ENCODE data around the gene SLC46A1.

The SLC46A1 gene

DNA sequence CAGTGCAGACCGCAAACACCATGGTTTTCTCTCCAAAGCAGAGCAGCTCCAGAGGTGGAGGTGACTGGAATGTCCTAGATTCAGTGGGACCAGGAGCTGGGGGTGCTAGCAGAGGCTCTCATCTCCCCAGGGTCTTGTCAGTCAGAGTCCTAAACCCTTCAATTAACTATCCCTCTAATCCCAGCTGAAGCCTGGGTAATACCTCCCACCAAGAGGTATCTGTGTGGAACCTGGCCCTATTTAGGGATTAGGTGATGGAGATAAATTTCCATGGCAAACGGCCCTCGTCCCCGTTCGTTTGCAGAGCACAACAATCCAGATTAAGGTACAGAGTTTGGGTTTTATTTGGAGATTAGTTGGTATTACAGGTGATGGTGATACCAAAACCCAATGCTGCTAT, 42.8 kb downstream of the SLC46A1 start:
- Histone ChIP-seq H3K27me3 (replicated peaks; ENCODE audit: control insufficient read depth, insufficient read depth, low read length, poor library complexity, severe bottlenecking) (no peaks in the 10 kb centered on the region), H3K27ac (ENCODE audit: insufficient read depth, low read length, poor library complexity, severe bottlenecking) (no peak overlapping the region), H3K4me1 (ENCODE audit: control insufficient read depth, insufficient read depth, low read length, poor library complexity, severe bottlenecking) (peaks cover under 1% of the 10 kb centered on the region), H3K4me3 (ENCODE audit: insufficient read depth, low read depth, low read length, poor library complexity, severe bottlenecking) (no peak overlapping the region), H3K36me3 (ENCODE audit: control insufficient read depth, insufficient read depth, low read length) (peaks cover 54% of the 10 kb centered on the region), H3K9me3 (ENCODE audit: control insufficient read depth, low read length) (no peaks in the 10 kb centered on the region)
- DNase-seq: no peak

DNA sequence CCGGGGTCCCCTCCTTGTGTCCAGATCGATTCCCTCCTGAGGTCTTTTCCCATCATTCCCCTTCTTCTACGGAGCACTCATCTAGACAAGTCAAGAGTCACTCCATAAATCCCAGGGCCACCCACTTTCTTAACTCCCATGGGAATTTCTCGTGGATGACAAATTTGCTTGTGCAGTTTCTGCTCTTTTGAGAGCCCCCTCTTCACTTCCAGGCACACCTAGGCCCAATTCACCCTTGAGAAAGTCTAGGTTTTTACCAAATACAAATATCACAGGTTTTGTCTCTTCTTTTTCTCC, 48.2 kb downstream of the SLC46A1 start:
- Histone ChIP-seq H3K36me3 (ENCODE audit: control insufficient read depth, insufficient read depth, low read length) (peaks cover 46% of the 10 kb centered on the region), H3K27me3 (replicated peaks; ENCODE audit: control insufficient read depth, insufficient read depth, low read length, poor library complexity, severe bottlenecking) (no peaks in the 10 kb centered on the region), H3K4me3 (ENCODE audit: insufficient read depth, low read depth, low read length, poor library complexity, severe bottlenecking) (peak overlapping the region; percentile 85), H3K9me3 (ENCODE audit: control insufficient read depth, low read length) (no peaks in the 10 kb centered on the region), H3K27ac (ENCODE audit: insufficient read depth, low read length, poor library complexity, severe bottlenecking) (peak overlapping the region; percentile 77), H3K4me1 (ENCODE audit: control insufficient read depth, insufficient read depth, low read length, poor library complexity, severe bottlenecking) (peaks cover 11% of the 10 kb centered on the region)
- no peak for DNase-seq

DNA sequence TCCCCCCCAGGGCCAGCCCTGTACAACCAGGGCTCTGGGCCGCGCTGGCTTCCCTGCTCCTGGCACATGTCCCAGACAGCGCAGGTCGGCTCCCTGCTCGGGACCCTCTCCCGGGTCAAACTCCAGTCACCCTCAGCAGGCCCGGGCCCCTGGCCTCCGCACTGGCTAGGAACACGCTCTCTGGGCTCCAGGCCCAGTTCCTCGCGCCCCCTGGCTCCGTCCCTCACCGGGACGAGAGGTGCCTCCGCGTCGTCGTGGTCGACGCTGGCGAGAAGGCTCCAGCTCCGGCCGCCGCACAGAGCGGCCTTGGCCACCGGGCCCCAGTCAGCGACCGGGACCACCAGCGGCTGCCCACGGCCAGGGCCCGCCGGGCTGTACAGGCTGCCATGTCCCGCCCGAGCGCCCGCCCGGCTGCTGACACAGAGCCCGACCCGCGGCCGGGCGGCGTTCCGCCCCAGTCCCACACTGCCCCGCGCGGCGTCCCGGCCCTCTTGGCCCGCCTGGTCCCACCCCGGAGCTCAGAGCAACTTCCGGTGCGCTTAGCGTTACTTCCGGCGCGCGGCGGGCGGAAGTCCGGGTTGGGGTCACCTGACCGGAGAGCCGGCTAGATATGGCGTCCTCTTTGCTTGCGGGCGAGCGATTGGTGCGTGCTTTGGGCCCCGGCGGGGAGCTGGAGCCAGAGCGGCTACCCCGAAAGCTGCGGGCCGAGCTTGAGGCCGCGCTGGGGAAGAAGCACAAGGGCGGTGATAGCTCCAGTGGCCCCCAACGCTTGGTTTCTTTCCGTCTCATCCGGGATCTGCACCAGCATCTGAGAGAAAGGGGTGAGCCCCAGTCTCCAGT, 48.7 kb downstream of the SLC46A1 start, which contains the start of gene POLDIP2:
Gene POLDIP2 (minus strand): TSS at position 467 of the 840 bp plus-strand sequence. CDS start 79 bp downstream, at position 388.
- Histone ChIP-seq H3K4me1 (ENCODE audit: control insufficient read depth, insufficient read depth, low read length, poor library complexity, severe bottlenecking) (peaks cover 11% of the 10 kb centered on the region), H3K9me3 (ENCODE audit: control insufficient read depth, low read length) (no peaks in the 10 kb centered on the region), H3K27ac (ENCODE audit: insufficient read depth, low read length, poor library complexity, severe bottlenecking) (peak within 1 kb of the TSS; percentile 77), H3K4me3 (ENCODE audit: insufficient read depth, low read depth, low read length, poor library complexity, severe bottlenecking) (peak within 1 kb of the TSS; percentile 85), H3K36me3 (ENCODE audit: control insufficient read depth, insufficient read depth, low read length) (peaks cover 44% of the 10 kb centered on the region), H3K27me3 (replicated peaks; ENCODE audit: control insufficient read depth, insufficient read depth, low read length, poor library complexity, severe bottlenecking) (no peaks in the 10 kb centered on the region)
- peak; percentile 92 to 93 (median 93) for DNase-seq

DNA sequence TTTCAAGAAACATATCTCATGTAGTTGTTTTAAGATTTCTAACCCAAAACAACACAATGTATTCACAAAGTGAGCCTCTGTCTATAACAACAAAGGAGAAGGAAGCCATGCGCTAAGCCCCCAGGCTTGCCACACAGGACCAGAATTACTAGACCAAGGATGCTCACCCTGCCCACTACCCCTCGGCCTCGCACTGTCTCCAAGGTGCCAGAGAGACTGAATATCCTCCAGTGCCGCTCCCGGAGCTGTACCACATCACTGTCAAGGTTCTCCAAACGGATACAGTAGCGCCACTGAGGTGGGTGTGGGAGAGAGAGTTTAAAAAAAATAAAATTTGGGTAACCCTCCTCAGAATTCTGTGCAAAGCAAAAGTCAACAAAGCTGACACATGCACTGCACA, 55.7 kb downstream of the SLC46A1 start:
- H3K27ac ChIP-seq (ENCODE audit: insufficient read depth, low read length, poor library complexity, severe bottlenecking): no peak overlapping the region
- H3K4me3 ChIP-seq (ENCODE audit: insufficient read depth, low read depth, low read length, poor library complexity, severe bottlenecking): no peak overlapping the region
- no peaks in the 10 kb centered on the region for H3K4me1 ChIP-seq (ENCODE audit: control insufficient read depth, insufficient read depth, low read length, poor library complexity, severe bottlenecking)
- H3K9me3 ChIP-seq (ENCODE audit: control insufficient read depth, low read length): no peaks in the 10 kb centered on the region
- peaks cover 86% of the 10 kb centered on the region for H3K36me3 ChIP-seq (ENCODE audit: control insufficient read depth, insufficient read depth, low read length)
- DNase-seq: no peak
- no peaks in the 10 kb centered on the region for H3K27me3 ChIP-seq (replicated peaks; ENCODE audit: control insufficient read depth, insufficient read depth, low read length, poor library complexity, severe bottlenecking)

DNA sequence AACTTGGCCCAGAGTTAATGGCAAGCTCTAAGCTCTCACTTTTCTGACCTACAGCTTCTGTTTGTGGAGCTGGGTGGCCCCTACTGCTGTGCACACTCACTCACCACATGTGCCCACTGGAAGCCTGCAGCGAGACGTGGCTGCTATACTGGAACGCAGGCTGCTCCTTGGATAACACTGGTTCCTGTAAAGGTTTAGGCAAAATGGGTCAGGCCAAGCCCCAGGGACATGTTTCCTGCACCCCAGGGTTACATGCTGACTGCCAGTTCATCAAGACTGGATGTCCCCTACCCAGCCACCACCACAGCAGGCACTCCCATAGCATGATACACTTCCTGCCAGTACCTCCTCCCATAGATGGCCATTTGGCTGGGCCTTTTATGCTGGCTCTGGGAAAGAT, 57.0 kb downstream of the SLC46A1 start:
- DNase-seq: no peak
- Histone ChIP-seq H3K9me3 (ENCODE audit: control insufficient read depth, low read length) (no peaks in the 10 kb centered on the region), H3K27ac (ENCODE audit: insufficient read depth, low read length, poor library complexity, severe bottlenecking) (no peak overlapping the region), H3K4me3 (ENCODE audit: insufficient read depth, low read depth, low read length, poor library complexity, severe bottlenecking) (no peak overlapping the region), H3K36me3 (ENCODE audit: control insufficient read depth, insufficient read depth, low read length) (peaks cover 89% of the 10 kb centered on the region), H3K27me3 (replicated peaks; ENCODE audit: control insufficient read depth, insufficient read depth, low read length, poor library complexity, severe bottlenecking) (no peaks in the 10 kb centered on the region), H3K4me1 (ENCODE audit: control insufficient read depth, insufficient read depth, low read length, poor library complexity, severe bottlenecking) (no peaks in the 10 kb centered on the region)

DNA sequence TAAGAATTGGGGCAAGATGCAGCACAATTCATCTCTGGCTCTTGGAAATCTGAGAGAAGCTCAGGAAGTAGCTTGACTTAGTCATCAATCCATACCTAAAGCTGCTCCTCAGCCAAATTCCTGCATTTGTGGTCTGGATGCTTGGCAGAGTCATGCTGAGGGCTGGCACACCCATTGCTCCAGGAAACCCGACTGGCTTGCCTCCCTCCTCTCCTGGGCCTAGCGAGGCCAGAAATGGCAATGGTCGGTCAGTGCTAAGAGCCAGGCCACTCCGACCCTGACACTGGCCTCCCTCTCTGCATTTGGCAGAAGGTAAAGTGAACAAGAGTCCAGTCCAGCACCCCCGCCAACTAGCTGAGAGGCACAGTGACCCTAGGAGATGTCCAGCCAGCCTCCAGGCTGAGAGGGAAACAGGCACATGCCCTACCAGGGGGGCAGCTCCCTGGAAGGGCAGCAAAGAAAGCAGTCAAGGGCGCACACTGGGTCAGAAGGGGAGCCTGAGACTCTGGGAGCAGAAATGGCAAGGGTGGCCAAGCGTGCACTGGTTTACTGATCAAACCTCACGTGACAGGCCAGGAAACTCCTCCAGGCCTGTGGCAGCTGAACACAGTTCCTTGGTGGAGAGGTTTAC, 58.6 kb downstream of the SLC46A1 start:
- no peak for DNase-seq
- Histone ChIP-seq H3K36me3 (ENCODE audit: control insufficient read depth, insufficient read depth, low read length) (peaks cover 87% of the 10 kb centered on the region), H3K27me3 (replicated peaks; ENCODE audit: control insufficient read depth, insufficient read depth, low read length, poor library complexity, severe bottlenecking) (no peaks in the 10 kb centered on the region), H3K27ac (ENCODE audit: insufficient read depth, low read length, poor library complexity, severe bottlenecking) (no peak overlapping the region), H3K9me3 (ENCODE audit: control insufficient read depth, low read length) (no peaks in the 10 kb centered on the region), H3K4me1 (ENCODE audit: control insufficient read depth, insufficient read depth, low read length, poor library complexity, severe bottlenecking) (no peaks in the 10 kb centered on the region), H3K4me3 (ENCODE audit: insufficient read depth, low read depth, low read length, poor library complexity, severe bottlenecking) (no peak overlapping the region)

DNA sequence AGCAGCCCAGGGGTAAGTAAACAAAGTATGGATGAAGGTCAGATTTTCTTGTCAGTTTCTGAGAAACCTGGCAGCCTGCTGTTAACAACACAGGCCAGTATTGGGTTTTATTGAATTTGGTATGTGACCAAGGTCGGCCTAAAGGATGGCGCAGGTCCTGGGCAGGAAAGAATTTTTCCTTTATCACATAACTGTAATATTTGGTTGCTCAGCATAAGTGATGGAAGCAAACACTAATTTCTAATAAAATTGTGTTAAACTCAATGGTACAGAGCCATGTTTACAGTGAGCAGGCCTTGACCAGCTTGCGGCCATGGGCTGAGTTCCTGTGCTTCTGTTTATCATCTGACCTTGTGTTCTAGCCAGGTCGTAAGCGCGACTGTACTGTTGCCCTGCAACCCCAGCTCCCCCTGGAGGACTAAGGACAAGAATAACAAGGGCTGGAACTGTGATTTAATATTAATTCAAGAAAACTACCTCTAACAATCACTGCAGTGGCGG, 59.2 kb downstream of the SLC46A1 start:
- H3K27me3 ChIP-seq (replicated peaks; ENCODE audit: control insufficient read depth, insufficient read depth, low read length, poor library complexity, severe bottlenecking): no peaks in the 10 kb centered on the region
- peaks cover 86% of the 10 kb centered on the region for H3K36me3 ChIP-seq (ENCODE audit: control insufficient read depth, insufficient read depth, low read length)
- H3K4me3 ChIP-seq (ENCODE audit: insufficient read depth, low read depth, low read length, poor library complexity, severe bottlenecking): no peak overlapping the region
- no peaks in the 10 kb centered on the region for H3K4me1 ChIP-seq (ENCODE audit: control insufficient read depth, insufficient read depth, low read length, poor library complexity, severe bottlenecking)
- no peaks in the 10 kb centered on the region for H3K9me3 ChIP-seq (ENCODE audit: control insufficient read depth, low read length)
- no peak overlapping the region for H3K27ac ChIP-seq (ENCODE audit: insufficient read depth, low read length, poor library complexity, severe bottlenecking)
- no peak for DNase-seq

DNA sequence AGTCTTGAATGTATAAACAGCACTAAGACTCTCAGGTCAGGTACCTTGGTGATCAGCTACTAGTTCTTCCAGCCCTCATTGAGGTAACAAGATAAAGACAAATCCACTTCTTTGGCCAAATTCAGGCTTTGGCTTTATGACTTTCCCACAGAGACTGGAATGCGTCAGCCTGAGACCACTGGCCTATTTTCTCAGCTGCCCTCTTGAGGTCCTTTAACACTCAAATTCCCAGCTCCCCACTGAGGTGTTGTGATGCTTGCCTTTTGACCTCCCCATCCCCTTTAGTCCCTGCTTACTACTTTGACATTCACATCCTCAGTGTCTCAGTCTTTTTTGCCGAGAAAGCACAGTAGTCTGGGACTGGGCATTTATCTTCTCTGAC, 59.8 kb downstream of the SLC46A1 start:
- DNase-seq: no peak
- peaks cover 85% of the 10 kb centered on the region for H3K36me3 ChIP-seq (ENCODE audit: control insufficient read depth, insufficient read depth, low read length)
- H3K27ac ChIP-seq (ENCODE audit: insufficient read depth, low read length, poor library complexity, severe bottlenecking): no peak overlapping the region
- no peak overlapping the region for H3K4me3 ChIP-seq (ENCODE audit: insufficient read depth, low read depth, low read length, poor library complexity, severe bottlenecking)
- no peaks in the 10 kb centered on the region for H3K4me1 ChIP-seq (ENCODE audit: control insufficient read depth, insufficient read depth, low read length, poor library complexity, severe bottlenecking)
- H3K9me3 ChIP-seq (ENCODE audit: control insufficient read depth, low read length): no peaks in the 10 kb centered on the region
- H3K27me3 ChIP-seq (replicated peaks; ENCODE audit: control insufficient read depth, insufficient read depth, low read length, poor library complexity, severe bottlenecking): no peaks in the 10 kb centered on the region

DNA sequence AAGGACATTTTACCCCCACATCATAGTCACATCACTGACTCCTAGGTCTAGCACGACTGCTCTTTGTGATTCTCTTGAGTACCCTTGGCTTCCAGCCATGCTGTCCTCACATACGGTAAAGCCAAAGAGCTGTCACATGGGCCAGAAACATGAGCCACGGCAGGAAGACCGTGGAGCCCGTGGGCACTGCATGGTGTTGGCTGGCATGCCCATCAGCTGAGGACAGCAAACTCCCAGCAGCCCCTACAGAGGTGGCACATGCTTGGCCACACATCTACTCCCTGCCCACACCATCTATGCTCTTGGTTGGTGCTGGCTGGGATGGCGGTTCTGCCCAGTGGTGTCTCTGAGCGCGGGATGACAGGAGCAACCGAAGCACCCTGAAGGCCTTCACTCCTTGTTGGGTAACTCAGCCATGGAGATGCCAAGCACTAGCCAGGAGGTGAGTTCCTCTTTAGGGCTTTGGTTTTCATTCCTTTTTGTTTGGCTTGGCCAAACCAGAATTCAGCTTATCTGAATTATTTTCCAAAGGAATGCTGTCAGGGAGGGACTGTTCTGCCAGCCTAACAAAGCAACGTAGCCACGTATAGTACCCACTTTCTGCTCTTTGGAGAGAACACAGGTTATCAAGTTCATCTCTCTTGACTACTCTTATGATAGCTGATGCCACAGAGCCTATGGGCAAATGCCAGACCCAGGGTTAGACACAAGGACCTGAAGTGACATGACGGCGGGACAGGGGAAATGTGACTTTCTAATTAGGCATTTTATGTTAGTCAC, 60.4 kb downstream of the SLC46A1 start:
- Histone ChIP-seq H3K27me3 (replicated peaks; ENCODE audit: control insufficient read depth, insufficient read depth, low read length, poor library complexity, severe bottlenecking) (no peaks in the 10 kb centered on the region), H3K9me3 (ENCODE audit: control insufficient read depth, low read length) (no peaks in the 10 kb centered on the region), H3K4me1 (ENCODE audit: control insufficient read depth, insufficient read depth, low read length, poor library complexity, severe bottlenecking) (no peaks in the 10 kb centered on the region), H3K36me3 (ENCODE audit: control insufficient read depth, insufficient read depth, low read length) (peaks cover 85% of the 10 kb centered on the region), H3K4me3 (ENCODE audit: insufficient read depth, low read depth, low read length, poor library complexity, severe bottlenecking) (no peak overlapping the region), H3K27ac (ENCODE audit: insufficient read depth, low read length, poor library complexity, severe bottlenecking) (no peak overlapping the region)
- DNase-seq: no peak

Measured in effector memory CD4-positive, alpha-beta T cell (primary cell).